Right lobe of liver (tissue), 4 donors: ENCODE measurements around the gene DMRT1.

Experiments used
- CTCF ChIP-seq, 4 donors: fragments of 200-600 bp in 3 of 4; fragments of 450-650 bp in 1 of 4; IDR thresholded peaks; one replicate each; pipeline versions ENCODE4 v1.5.1 to v1.8.0; 2016 to 2022; ENCODE audit warnings: antibody characterized with exemption in 4 of 4, mild to moderate bottlenecking in 2 of 4
- POLR2A ChIP-seq: fragments of 450-650 bp; IDR thresholded peaks from one replicate; pipeline ENCODE4 v1.6.1; 2017; ENCODE audit warnings: antibody characterized with exemption, mild to moderate bottlenecking
- donor health status: DM: no; HTN: no; CAD: no.
- donor health status: DM: no; HTN: no; CAD: no.
- donor health status: DM: no; HTN: yes; CAD: no.

- no peak for TF ChIP-seq POLR2A
- no peak for TF ChIP-seq CTCF (IDR thresholded peaks at IDR 0.05)
Measured at GRCh38 chr9:905906-906305, 64.4 kb downstream of the DMRT1 start.
